Measurements from ENCODE around the gene CUL4A.

CUL4A gene

DNA sequence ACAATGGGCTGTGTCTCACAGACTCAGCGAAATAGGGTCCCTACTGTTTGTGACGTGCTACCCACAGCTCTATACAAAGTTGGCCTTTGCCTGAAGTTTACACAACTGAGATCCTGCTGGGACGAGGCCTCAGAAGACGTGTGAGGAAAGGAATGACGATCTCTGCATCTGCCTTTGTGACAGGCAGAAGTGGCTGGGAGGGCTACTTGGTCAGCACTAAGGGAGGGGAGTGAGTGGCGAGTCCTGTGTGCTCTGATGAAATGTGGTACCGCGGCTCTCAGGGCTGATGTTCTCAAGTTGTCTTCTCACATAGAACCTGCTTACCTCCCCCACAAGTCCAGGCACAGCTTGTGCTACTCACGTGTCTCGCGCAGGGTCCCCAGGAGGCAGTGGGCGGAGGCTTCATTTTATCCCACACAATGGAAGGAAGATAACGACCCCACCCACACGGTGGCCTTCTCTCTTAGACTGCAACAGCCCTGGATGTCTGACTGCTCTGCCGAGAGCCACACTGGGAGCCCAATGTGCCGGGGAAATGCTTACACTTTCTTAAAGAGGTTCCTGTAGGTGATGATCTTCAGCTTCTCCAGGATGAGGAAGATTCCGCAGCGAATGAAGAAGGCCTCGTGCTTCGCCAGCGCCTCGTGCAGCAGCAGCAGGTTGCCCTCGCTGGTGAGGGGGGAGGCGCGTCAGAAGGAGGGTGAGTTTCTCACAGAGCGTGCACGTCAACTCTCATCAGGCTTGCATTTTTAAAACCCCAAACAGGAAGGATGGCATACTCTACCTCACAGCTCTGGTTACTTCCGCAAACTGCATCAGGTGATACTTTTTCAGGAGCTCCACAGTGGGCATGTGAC is 29.8 kb upstream of the CUL4A start:
- DNase-seq = no peak

DNA sequence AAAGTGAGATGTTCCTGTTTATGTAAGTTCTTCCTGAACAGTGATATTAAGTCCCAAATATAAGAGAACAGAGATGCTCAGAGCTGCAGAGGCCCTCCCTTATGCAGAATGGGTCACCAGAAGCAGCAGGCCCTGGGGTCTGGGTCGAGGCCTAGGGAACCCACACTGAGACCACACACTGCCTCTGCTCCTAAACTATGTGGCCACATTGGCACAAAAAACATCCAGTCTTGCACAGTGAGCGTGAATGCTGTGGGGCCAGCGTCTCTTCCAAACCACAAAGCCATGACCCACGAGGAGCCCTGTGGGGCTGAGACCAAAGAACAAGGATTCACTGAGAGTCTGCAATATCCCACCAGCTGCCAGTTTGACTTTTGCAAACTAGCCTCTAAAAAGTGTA is 27.4 kb upstream of the CUL4A start:
- DNase-seq = no peak

DNA sequence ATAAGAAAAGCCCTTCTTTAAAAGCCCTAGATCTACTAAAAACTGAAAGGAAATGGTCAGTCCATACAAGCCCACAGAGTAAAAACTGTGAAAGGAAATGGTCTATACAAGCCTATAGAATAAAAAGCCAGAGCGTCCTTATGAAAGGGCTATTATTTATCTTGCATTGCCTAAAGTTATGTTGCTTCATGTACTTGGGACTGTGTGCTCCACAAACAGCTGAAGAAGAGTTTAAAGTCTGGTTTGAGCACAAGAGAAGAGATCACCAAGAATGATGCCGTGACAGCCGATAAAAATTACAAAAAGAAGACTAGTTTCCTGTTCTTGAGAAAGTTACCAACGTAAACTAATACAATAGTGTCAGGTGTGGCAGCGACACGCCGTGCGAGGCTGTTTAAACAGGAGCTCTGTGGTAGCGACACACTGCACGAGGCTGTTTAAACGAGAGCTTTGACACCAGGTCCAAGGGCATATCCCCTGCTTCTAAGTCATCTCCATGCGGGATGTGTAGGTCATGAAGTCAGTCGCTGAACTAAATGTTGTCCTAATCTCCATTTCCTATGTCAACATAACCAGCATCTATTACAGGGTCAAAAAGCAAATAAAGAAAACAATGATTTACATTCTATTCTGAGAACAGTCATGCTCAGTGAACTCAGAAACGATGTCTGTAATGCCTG is 25.8 kb upstream of the CUL4A start:
- DNase-seq = no peak

DNA sequence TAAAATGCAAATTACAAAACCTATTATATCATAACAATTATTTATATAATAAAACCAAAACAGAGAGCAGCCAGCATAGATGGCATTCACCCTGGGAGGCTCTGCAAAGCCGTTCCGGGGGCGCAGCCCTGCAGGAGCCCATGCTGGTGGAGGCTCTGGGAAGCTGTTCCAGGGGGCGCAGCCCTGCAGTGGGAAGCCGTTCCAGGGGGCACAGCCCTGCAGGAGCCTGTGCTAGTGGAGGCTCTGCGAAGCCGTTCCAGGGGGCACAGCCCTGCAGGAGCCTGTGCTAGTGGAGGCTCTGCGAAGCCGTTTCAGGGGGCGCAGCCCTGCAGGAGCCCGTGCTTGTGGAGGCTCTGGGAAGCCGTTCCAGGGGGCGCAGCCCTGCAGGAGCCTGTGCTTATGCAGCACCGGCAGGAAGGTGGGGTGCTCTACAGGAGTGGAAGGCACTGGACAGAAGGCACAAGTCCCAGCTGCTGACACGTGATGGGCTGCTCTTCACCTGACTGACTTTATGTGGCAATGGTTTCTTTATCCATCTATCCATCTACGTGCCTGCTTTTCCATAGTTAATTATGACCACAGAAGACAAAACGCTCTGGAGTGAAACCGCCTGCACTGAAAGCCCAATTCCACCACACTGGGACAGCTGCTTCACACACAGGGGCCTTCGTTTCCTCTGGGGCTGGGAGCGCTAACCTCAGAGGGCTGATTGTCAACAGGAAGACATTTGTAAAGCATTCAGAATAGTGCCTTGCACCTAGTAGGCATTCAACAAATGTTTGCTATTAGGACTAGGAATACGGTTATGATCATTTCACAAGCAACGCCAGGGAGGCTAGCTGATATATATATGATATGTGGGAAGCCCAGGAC is 24.6 kb upstream of the CUL4A start:
- no peak for DNase-seq

DNA sequence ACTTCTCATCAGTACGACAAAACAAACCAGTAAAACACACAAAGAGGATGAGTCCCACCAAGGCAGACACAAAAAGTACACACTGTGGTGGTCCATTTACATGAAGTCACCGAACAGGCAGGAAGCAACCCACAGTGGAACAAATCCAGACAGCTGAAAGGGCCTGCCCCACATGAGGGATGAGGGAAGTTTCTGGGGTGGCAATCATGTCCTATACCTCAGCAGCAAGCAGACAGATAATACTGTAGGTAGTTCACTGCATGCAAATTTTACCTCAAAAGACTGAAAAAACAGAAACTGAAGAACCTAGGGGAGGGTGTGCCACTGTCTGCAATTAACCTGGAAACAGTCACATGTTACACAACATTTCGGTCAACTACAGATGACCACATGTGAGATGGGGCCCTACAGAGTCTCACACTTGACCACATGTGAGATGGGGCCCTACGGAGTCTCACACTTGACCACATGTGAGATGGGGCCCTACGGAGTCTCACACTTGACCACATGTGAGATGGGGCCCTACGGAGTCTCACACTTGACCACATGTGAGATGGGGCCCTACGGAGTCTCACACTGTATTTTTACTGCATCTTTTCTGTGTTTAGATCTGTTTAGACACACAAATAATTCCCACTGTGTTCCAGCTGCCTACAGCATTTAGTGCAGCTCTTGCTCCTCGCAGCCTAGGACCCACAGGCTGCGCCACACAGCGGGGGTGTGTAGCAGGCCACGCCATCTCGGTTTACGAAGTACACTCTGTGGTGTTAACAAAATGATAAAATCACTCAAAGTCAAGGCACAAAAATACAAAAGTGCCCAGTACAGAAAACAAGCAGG is 23.1 kb upstream of the CUL4A start:
- DNase-seq = no peak

DNA sequence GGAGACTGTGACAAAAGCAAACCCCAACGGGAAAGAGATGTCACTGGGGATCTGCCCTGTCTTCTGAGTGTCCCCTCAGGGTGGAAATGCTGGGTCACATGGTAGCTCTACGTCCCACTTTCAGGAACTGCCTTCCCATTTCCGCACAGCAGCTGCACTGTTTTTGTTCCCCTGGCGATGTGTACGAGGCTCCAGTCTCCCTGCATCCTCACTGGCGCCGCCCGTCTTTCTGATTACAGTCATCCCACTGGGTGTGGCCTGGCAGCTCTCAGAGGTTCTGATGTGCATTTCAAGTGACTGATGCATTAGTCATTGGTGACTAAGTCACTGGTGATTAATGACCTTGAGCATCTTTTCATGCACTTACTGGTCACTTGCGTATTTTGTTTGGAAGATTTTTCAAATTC is 22.1 kb upstream of the CUL4A start:
- DNase-seq = no peak

DNA sequence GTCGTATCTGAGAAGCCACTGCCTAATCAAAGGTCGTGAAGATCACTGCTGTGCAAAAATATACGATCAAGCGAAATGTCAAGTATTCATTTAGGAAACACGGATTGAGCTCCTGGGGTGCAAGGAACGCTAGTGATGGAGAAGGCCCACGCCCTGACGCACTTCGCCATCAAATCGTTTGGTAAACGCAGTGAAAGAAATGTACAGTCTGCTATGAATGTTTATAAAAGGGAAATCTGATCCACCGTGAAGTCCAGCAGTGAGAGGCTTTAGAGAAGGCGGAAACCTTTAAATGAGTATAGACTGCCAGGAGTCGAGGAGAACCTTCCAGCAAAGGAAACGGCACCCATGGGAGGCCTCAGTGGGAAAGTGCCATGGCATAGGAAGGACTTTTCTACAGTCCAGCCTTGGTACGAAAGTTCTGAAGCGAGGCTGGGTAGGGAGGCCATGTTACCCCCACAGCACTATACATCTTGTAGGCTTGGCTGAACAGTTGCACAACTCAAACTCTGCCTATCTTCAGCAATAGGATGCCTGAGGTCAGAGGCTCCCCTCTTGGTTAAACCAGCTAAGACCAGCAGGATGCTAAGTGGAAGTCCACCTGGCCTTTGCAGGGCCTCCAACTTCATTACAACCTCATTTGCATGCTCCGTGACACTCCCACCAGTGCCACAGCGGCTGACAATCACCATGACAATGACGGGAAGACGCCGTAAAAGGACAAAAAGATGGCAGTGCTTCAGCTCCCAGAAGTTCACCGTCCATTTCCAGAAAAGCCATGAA is 21.3 kb upstream of the CUL4A start:
- no peak for DNase-seq

DNA sequence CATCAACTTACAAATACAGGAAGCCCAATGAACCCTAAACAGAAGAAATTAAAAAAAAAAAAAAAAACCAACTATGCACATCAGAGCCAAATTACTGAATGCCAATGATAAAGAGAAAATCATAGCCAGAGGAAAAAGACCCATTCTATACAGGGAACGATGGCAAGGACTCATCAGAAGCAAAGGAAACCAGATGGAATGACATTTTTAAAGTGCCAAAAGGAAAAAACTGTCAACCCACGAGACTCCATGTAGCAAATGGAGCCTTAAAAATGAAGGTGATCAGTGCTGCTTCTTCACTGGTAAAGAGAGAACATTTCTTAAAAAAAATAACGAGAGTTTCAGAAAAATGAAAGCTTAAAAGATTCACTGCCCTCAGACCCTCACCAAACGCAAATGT is 19.2 kb upstream of the CUL4A start:
- DNase-seq = no peak

DNA sequence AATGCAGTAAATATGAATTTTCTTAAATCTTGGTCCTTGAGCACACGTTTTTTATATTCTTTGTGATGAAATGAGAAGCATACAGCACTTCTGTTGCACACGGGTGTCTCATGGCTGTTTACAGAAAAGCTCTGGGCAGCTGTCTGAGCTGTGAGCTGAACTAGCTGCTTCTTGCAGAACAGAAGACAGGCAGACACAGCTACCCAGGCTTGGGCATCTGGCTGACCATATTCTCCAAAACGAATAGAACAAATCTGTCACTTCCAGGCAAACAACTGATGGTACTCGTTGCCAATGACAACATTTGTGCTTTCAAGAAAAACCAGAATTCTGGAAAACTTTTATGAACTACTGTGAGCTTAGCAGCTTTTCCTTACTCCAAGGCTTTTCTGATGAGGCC is 17.1 kb upstream of the CUL4A start:
- DNase-seq = no peak

DNA sequence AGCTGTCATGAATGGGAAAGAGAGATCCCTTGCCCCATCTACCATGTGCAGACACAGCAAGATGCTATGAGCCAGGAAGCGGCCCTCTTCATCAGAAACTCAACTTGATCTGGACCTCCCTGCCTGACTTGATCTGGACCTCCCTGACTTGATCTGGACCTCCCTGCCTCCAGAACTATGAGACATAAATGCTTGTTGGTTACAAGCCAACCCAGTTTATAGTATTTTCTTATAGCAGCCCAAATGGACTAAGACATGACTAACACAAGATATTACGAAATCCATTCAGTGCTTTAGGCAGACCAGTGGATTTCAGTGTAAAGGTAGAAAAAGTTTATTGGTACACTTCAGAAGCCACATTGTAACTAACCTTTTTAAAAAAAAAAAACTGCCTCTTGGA is 16.5 kb upstream of the CUL4A start:
- DNase-seq = no peak

DNA sequence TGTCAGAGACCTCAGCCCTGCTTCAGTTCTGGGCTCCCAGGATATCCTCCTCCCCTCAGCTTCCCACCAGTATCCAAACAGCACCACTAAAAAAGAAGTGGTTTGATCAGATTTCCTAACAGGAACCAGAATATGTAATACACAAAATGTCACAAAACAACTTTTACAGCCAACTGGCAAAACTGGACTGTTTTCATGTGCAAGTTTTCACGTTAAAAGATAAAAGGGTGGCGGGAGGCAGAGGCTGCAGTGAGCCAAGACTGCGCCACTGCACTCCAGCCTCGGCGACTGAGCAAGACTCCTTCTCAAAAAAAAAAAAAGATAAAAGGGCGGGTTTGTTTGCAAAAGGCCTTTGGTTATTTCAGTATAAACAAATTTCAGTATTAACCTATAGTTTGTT is 14.1 kb upstream of the CUL4A start:
- no peak for DNase-seq

DNA sequence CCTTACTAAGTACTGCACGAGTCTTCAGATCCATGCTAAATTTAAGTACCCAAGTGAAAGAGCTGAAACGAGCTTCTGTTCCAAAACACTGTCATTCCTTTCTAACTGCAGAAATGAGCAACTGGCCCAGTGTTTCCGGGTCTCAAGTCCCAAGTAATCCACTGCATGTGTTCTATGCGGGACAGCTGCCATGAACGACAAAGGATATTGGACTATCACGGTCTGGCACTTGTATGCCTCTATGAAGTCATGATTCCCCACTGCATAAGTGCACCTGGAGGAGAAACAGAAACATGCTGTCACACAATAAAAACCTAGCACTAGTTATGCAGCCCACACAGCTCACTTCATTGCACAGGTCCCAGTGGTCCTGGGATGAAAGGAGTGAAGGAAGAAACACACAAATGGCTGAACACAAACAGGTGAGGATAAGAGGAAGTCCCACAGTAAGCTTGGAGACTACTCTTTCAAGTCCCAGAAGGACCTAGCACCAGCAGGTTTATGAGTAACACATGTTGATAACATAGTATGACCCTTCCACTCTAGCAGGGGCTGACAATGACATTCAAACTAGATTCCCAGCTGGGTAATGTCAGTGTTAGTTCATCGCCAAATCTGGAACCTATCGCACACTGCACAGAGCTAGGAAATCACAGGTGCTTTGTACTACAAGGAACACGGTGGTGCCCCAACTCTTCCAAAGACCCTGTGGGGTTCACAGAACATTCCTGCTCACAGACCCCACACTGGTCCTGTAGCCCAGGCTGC is 12.3 kb upstream of the CUL4A start:
- DNase-seq = no peak

DNA sequence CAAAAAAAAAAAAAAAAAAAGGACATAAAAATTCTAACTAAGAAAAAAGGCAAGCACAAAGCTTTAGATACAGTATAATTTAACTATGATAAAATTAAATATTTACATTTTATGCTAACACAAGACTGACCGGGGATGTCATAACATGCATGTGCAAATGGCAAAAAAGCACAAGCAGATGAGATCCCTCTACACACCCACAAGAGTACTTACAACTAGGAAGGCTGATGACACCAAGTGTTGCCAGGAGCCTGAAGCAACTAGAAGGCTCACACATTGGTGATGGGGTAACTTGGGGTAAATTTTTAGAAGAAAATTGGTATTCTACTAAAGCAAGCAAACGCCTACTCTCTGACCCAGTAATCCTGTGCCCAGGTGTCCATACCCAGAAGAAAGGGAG is 7.6 kb upstream of the CUL4A start:
- no peak for DNase-seq

DNA sequence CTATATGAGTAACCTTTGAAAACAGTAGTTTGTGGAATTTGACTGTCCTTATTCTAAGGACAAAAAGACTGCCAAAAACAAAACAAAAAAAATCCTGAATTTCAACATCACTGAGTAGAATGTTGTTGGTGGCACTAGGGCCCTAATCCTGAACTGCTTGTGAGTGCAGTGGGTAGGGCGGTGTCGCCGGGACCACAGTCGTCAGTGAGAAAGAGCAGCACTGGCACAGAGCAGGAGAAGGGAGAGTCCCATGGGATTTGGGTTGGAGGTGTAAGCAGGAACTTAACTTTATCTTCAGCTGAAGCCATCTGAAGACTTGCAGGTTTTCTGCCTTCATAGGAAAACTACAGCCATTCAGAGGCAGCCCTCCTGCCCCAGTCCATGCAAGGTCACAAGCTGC is 6.5 kb upstream of the CUL4A start:
- DNase-seq = no peak

DNA sequence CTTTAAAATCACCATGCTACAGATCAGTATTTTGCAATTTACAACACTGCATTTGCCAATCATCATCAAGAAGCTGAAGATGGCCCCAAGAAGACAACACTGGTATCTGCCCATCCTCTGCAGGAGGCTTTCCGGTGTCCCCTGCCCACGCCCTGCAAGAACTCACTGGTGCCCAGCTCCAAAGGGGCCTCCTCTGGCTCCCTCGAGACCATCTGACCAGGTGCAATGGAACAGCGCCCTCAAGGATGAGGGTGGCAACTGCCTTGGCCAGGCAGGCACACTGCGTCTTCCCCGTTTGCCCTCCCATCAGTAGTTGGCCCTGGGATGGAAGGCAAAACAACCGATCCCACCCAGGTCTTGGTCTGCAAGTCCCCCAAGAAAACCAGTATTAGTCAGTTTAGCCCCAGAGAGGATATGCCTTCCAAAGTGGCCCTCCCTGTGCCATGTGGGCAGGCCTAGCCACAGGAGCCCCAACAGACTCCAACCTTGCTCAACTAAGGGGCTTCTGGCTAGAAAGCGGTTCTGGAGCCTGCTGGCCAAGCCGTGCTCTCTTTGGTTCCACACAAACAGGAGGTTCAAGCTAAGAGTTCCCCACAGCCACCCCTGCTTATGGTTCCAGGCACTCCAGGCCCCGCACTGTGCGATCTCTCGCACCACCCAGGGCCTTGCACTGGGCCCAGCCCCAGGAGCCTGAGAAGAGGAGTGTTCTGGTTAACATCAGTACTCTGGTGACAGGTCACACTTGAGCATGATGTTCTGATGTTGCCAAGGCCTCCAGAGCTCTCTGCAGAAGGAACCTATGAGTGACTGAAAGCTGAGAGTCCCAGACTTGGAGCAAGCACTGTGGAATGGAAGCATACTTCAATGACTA is 5.7 kb upstream of the CUL4A start:
- no peak for DNase-seq

DNA sequence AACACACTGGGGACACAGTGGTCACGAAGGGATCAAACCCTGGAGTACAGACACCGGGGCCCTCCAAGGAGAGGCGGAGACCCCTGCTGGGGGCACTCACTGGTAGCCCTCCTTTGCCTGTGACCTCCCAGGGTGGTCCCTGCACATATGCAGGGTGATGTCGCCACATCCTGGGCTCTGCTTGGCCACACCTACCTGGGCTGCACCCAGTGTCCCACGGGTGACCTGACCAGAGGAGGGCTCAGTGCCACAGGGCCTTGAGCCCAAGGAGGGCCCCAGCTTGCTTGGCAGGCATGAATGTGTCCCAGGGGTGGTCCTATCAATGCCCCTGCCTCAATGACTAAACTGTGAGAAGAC is 5.1 kb upstream of the CUL4A start:
- DNase-seq = no peak

DNA sequence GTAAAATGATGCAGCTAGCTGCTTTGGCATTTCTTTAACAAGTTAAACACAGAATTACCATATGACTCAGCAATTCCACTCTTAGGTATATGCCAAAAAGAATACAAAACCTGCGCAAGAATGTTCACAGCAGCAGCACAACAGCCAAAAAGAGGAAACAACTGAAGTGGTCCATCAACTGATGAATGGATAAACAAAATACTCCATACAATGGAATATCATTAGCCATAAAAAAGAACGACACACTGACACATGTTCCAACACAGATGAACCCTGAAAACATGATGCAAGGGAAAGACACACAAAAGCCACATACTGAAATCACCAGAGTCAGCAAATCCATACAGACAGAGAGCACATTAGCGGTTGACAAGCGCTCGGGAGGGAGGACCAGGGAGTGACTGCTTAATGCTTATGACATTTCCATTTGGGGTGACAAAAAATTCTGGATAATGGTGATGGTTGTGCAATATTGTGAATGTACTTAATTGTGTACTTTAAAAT is 3.9 kb upstream of the CUL4A start:
- DNase-seq = no peak

DNA sequence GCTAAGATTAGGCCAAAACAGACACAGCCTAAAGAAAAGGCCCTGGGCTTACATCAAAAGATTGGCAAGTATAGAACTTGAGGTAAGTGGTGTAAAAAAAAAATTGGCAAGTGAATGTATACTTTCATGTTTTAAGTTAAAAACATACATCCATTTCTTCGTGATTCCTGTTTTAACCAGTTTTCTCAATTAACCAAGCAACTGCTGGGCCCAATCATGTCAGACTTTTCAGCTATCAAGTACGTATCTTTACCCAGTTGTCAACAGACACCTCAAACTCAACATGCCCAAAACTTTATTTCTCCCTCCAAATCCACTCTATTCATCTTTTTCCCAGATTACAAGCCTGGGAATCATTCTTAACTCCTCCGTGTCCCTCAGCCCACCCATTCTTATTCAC is 2.0 kb upstream of the CUL4A start:
- no peak for DNase-seq

DNA sequence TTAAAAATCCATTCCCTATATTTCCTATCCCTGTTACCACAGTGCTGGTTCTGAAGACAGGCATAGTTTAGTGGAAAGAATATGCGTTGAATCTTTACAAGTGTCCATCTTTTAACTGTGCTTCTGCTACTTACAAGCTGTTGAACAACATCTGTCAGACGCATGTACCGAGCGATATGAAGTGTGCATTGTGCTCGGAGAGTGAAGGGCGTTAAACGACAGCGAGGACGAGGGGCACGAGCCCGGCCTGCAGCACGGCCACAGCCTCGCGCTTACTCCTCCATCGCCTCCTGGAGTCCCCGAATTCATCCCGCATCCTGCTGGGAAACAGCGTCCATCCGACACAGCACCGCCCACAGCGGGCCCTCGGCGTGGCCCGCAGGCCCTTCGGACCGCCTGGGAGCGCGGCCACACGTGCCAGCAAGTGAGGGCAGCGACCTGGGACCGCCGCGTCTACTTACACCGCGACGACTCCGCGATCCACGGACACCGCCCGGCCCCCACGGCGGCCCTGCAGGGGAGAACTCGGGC is 1.5 kb upstream of the CUL4A start:
- DNase-seq = no peak

Measured in NCI-H526 treated with DMSO at 0.1 percent for 48 hours (cell line).